Liver (tissue), 9 donors: ENCODE results near the gene TERC. TPM values are rescaled to one million over a fixed set of nuclear protein-coding genes. Genes with fewer than 3 reads are reported as not detected.

Experiments used
- DNase-seq: peaks from one replicate; pipeline ENCODE4 v3.0.0-alpha.2; 2017; ENCODE audit warnings: low spot score
- H3K27ac ChIP-seq, 2 donors: one replicate each; pipeline ENCODE4 v1.7.0; 2013; ENCODE audit warnings: inconsistent platforms in 2 of 2, low read length in 2 of 2, control low read depth in 1 of 2, low read depth in 1 of 2, mild to moderate bottlenecking in 1 of 2
- H3K27me3 ChIP-seq, 4 donors: one replicate each; pipeline versions ENCODE4 v1.6.1 to v1.7.0; 2013; ENCODE audit warnings: low read length in 3 of 4, inconsistent platforms in 1 of 4, mild to moderate bottlenecking in 1 of 4, moderate library complexity in 1 of 4; ENCODE audit not compliant: control insufficient read depth in 4 of 4, insufficient read depth in 4 of 4
- H3K36me3 ChIP-seq, 4 donors: one replicate each; pipeline versions ENCODE4 v1.6.1 to v1.7.0; 2013; ENCODE audit warnings: low read length in 3 of 4, mild to moderate bottlenecking in 3 of 4, low read depth in 1 of 4, moderate library complexity in 1 of 4; ENCODE audit not compliant: control insufficient read depth in 4 of 4, insufficient read depth in 3 of 4
- H3K4me1 ChIP-seq, 4 donors: one replicate each; pipeline versions ENCODE4 v1.6.1 to v1.7.0; 2013; ENCODE audit warnings: low read length in 3 of 4, mild to moderate bottlenecking in 3 of 4, moderate library complexity in 1 of 4; ENCODE audit not compliant: control insufficient read depth in 4 of 4, insufficient read depth in 4 of 4
- H3K4me3 ChIP-seq, 3 donors: one replicate each; pipeline versions ENCODE4 v1.6.1 to v1.7.0; 2013; ENCODE audit warnings: low read length in 3 of 3, control low read depth in 1 of 3, low read depth in 1 of 3, mild to moderate bottlenecking in 1 of 3
- H3K9ac ChIP-seq, 2 donors: one replicate each; pipeline ENCODE4 v1.7.0; 2013; ENCODE audit warnings: low read length in 2 of 2, mild to moderate bottlenecking in 2 of 2, moderate library complexity in 2 of 2, control low read depth in 1 of 2, low read depth in 1 of 2
- H3K9me3 ChIP-seq, 4 donors: one replicate each; pipeline versions ENCODE4 v1.6.1 to v1.7.0; 2013; ENCODE audit warnings: low read length in 3 of 4; ENCODE audit not compliant: control insufficient read depth in 4 of 4
- EGR1 ChIP-seq, 2 donors: IDR thresholded peaks; 2 replicates each; pipeline ENCODE4 v1.6.1; 2016 to 2018; ENCODE audit warnings: antibody characterized with exemption in 2 of 2, low read depth in 2 of 2
- FOXA1 ChIP-seq: IDR thresholded peaks from 2 replicates; pipeline ENCODE4 v1.6.1; 2016; ENCODE audit warnings: antibody characterized with exemption
- GABPA ChIP-seq, 2 donors: IDR thresholded peaks in 1 of 2; conservative IDR thresholded peaks in 1 of 2; 2 replicates each; pipeline ENCODE4 v1.6.1; 2016; ENCODE audit warnings: antibody characterized with exemption in 2 of 2, mild to moderate bottlenecking in 1 of 2, moderate library complexity in 1 of 2
- HNF4A ChIP-seq, 2 donors: conservative IDR thresholded peaks; 2 replicates each; pipeline ENCODE4 v1.6.1; 2016; ENCODE audit warnings: antibody characterized with exemption in 2 of 2, mild to moderate bottlenecking in 2 of 2
- HNF4G ChIP-seq: IDR thresholded peaks from 2 replicates; pipeline ENCODE4 v1.6.1; 2016; ENCODE audit warnings: antibody characterized with exemption
- JUND ChIP-seq, 2 donors: IDR thresholded peaks; 2 replicates each; pipeline ENCODE4 v1.6.1; 2016; ENCODE audit warnings: antibody characterized with exemption in 2 of 2
- NR2F2 ChIP-seq: IDR thresholded peaks from 2 replicates; pipeline ENCODE4 v1.6.1; 2016; ENCODE audit warnings: antibody characterized with exemption
- RAD21 ChIP-seq, 2 donors: IDR thresholded peaks; 2 replicates each; pipeline ENCODE4 v1.6.1; 2016; ENCODE audit warnings: antibody characterized with exemption in 2 of 2, mild to moderate bottlenecking in 2 of 2
- RXRA ChIP-seq, 2 donors: IDR thresholded peaks; 2 replicates each; pipeline ENCODE4 v1.6.1; 2017 to 2018; ENCODE audit warnings: antibody characterized with exemption in 2 of 2, mild to moderate bottlenecking in 1 of 2
- SP1 ChIP-seq: IDR thresholded peaks from 2 replicates; pipeline ENCODE4 v1.6.1; 2018; ENCODE audit warnings: antibody characterized with exemption, mild to moderate bottlenecking
- TAF1 ChIP-seq: conservative IDR thresholded peaks from 2 replicates; pipeline ENCODE4 v1.6.1; 2016; ENCODE audit warnings: antibody characterized with exemption, mild to moderate bottlenecking
- YY1 ChIP-seq: IDR thresholded peaks from 2 replicates; pipeline ENCODE4 v1.6.1; 2016; ENCODE audit warnings: antibody characterized with exemption, mild to moderate bottlenecking
- ZBTB33 ChIP-seq: IDR thresholded peaks from 2 replicates; pipeline ENCODE4 v1.6.1; 2016; ENCODE audit warnings: antibody characterized with exemption
- WGBS: extraction: QIAGEN DNeasy Blood & Tissue Kit; methylation state at CpG from one replicate; pipeline ENCODE4 v1.1.7; 2013; 5-methylcytosine and 5-hydroxymethylcytosine counted together
- polyA plus RNA-seq, 2 donors: library from polyadenylated mRNA; stranded (reverse) in 1 of 2; unstranded in 1 of 2; fragments of 200-250 nt in 1 of 2; fragments of >200 nt in 1 of 2; fragmentation: Nextera tagmentation in 1 of 2; extraction: Ambion mirVana in 1 of 2; gene quantifications; one replicate each; pipeline versions ENCODE4 v1.2.1 to v1.2.3, GENCODE V29; 2013 to 2015
- total RNA-seq, 2 donors: library from RNA; depleted of rRNA; stranded (reverse); fragments of >200 nt; gene quantifications; one replicate each; pipeline ENCODE4 v1.2.3, GENCODE V29; 2014
- TF ChIP-seq, protein P1 (sequence below): IDR thresholded peaks from 2 replicates; pipeline ENCODE4 v1.6.1; 2016; ENCODE audit warnings: antibody characterized with exemption
- TF ChIP-seq, protein P2 (sequence below): IDR thresholded peaks from 2 replicates; pipeline ENCODE4 v1.6.1; 2016; ENCODE audit warnings: antibody characterized with exemption
- TF ChIP-seq, protein P3 (sequence below): IDR thresholded peaks from 2 replicates; pipeline ENCODE4 v1.6.1; 2016; ENCODE audit warnings: antibody characterized with exemption, mild to moderate bottlenecking
- donor health status: healthy.
- donor health status: healthy.
- donor health status: healthy.
- donor health status: healthy.
- donor health status: healthy.

TERC gene
- total and polyA plus RNA-seq, 4 donors: 0.85 to 207 (median 55.1) TPM; not detected in 1

- Histone ChIP-seq H3K36me3 (no peaks in the 10 kb centered on the region), H3K4me3 (no peak overlapping the region), H3K4me1 (no peaks in the 10 kb centered on the region), H3K9me3 (no peaks in the 10 kb centered on the region), H3K27me3 (no peaks in the 10 kb centered on the region), H3K27ac (no peak overlapping the region), H3K9ac (no peak overlapping the region)
- no peak for DNase-seq
- TF ChIP-seq ZBTB33 (no peak), JUND (IDR thresholded peaks at IDR 0.05) (no peak), TAF1 (no peak), GABPA (IDR thresholded peaks at IDR 0.05 in 1 of 2, conservative IDR thresholded peaks at IDR 0.05 in 1 of 2) (no peak)
- TF ChIP-seq, protein P1, sequence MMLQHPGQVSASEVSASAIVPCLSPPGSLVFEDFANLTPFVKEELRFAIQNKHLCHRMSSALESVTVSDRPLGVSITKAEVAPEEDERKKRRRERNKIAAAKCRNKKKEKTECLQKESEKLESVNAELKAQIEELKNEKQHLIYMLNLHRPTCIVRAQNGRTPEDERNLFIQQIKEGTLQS: no peak
- TF ChIP-seq, protein P2, sequence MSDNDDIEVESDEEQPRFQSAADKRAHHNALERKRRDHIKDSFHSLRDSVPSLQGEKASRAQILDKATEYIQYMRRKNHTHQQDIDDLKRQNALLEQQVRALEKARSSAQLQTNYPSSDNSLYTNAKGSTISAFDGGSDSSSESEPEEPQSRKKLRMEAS: no peak
- 94% methylated on average over 3 of the region's 3 CpGs for WGBS
Measured at GRCh38 chr3:169804681-169805080, 39.8 kb upstream of the TERC start.

DNA sequence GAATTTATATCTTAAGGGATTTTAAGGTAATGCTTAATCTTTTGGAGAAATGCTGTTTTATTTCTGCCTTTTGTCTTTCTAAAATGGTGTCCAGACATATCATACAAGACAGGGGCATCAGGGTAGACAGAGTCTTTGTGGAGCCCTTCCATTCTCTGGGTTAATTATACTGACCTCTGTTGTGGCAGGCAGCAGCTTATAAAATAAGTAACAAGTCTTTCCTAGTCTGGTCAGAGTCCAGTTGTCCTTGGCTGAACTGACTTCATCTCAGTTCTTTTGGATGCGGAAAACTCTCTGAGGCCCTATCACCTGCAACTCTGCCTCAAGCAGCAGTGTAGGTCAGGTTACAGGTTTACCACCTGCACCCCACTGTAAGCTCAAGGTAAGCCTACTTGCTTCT, 27.5 kb upstream of the TERC start:
- Histone ChIP-seq H3K9me3 (no peaks in the 10 kb centered on the region), H3K27ac (no peak overlapping the region), H3K4me3 (no peak overlapping the region), H3K4me1 (no peaks in the 10 kb centered on the region), H3K9ac (no peak overlapping the region), H3K27me3 (no peaks in the 10 kb centered on the region), H3K36me3 (peaks cover 0 to 11% (median 4%) of the 10 kb centered on the region in 4 donors)
- 99% methylated on average over 1 of the region's 1 CpG for WGBS
- TF ChIP-seq HNF4G: no peak
- TF ChIP-seq, protein P3, sequence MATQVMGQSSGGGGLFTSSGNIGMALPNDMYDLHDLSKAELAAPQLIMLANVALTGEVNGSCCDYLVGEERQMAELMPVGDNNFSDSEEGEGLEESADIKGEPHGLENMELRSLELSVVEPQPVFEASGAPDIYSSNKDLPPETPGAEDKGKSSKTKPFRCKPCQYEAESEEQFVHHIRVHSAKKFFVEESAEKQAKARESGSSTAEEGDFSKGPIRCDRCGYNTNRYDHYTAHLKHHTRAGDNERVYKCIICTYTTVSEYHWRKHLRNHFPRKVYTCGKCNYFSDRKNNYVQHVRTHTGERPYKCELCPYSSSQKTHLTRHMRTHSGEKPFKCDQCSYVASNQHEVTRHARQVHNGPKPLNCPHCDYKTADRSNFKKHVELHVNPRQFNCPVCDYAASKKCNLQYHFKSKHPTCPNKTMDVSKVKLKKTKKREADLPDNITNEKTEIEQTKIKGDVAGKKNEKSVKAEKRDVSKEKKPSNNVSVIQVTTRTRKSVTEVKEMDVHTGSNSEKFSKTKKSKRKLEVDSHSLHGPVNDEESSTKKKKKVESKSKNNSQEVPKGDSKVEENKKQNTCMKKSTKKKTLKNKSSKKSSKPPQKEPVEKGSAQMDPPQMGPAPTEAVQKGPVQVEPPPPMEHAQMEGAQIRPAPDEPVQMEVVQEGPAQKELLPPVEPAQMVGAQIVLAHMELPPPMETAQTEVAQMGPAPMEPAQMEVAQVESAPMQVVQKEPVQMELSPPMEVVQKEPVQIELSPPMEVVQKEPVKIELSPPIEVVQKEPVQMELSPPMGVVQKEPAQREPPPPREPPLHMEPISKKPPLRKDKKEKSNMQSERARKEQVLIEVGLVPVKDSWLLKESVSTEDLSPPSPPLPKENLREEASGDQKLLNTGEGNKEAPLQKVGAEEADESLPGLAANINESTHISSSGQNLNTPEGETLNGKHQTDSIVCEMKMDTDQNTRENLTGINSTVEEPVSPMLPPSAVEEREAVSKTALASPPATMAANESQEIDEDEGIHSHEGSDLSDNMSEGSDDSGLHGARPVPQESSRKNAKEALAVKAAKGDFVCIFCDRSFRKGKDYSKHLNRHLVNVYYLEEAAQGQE: no peak
- TF ChIP-seq JUND (IDR thresholded peaks at IDR 0.05): no peak
- TF ChIP-seq FOXA1: no peak
- TF ChIP-seq HNF4A (conservative IDR thresholded peaks at IDR 0.05): no peak
- TF ChIP-seq SP1: no peak
- DNase-seq: no peak

DNA sequence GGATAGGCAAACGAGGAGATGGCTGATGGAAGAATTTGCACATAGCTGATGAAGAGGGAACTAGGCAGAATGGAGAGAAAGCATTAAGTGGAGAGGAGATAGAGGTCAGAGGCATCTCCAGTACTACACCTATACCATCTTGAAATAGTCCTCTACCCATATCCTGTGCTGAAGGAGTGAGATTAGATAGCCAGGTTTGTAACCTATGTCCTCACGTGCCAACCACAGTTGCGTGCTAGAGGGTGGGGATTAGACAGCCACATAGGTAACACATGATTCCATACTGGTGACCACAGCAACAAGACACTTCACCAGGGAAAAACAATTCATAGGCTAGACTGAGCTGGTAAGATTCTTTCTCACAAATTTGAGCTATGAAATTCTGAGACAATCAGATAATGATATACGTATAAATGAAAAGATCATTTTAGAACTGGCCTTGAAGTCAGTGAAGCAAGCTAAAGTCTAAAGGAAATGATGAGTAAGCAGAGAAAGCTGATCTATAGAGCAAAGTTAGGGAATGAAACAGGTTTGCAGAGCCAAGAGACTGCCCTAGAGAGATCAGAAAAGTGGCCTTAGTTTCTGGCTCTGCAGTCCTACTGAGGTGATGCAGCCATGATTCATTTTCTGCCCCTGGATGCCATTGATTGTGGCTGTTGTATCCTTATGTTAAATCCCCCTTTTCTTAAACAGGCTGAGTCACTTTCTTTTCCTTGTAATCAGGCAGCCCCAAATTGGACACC, 26.0 kb upstream of the TERC start:
- H3K4me1 ChIP-seq: no peaks in the 10 kb centered on the region
- no peaks in the 10 kb centered on the region for H3K27me3 ChIP-seq
- no peaks in the 10 kb centered on the region for H3K9me3 ChIP-seq
- peaks cover 0 to 22% (median 13%) of the 10 kb centered on the region in 4 donors for H3K36me3 ChIP-seq
- DNase-seq: no peak
- no peak for TF ChIP-seq GABPA (IDR thresholded peaks at IDR 0.05 in 1 of 2, conservative IDR thresholded peaks at IDR 0.05 in 1 of 2)
- no peak for TF ChIP-seq RAD21 (IDR thresholded peaks at IDR 0.05)
- no peak for TF ChIP-seq EGR1 (IDR thresholded peaks at IDR 0.05; ENCODE audit: low read depth in 2 of 2)
- TF ChIP-seq ZBTB33: no peak
- TF ChIP-seq NR2F2: no peak
- no peak for TF ChIP-seq YY1
- no peak for TF ChIP-seq JUND (IDR thresholded peaks at IDR 0.05)
- TF ChIP-seq, protein P1: no peak
- no peak for TF ChIP-seq HNF4G
- TF ChIP-seq RXRA (IDR thresholded peaks at IDR 0.05): no peak
- TF ChIP-seq FOXA1: no peak
- TF ChIP-seq, protein P2: no peak
- H3K4me3 ChIP-seq: no peak overlapping the region
- H3K27ac ChIP-seq: no peak overlapping the region
- H3K9ac ChIP-seq: no peak overlapping the region
- WGBS: 91% methylated on average over 4 of the region's 4 CpGs
